CD14-positive monocyte (primary cell): ENCODE measurements around the gene ZNF524. TPM values are rescaled to one million over a fixed set of nuclear protein-coding genes. Genes with fewer than 3 reads are reported as not detected.

ENCODE experiments used
- DNase-seq, 3 donors: peaks; one replicate each; pipeline ENCODE4 v3.0.0-alpha.2; 2011 to 2022
- H2AFZ ChIP-seq: 2 replicates; pipeline ENCODE4 v1.6.0; 2012; ENCODE audit warnings: mild to moderate bottlenecking, low read depth, low read length, inconsistent platforms; ENCODE audit not compliant: insufficient read depth, poor library complexity, severe bottlenecking
- H3K27ac ChIP-seq, 2 donors: 1 replicate in 1 of 2; 2 replicates in 1 of 2; pipeline ENCODE4 v1.5.1; 2012 to 2013; ENCODE audit warnings: low read length in 2 of 2, control low read depth in 1 of 2, inconsistent platforms in 1 of 2, low read depth in 1 of 2, mild to moderate bottlenecking in 1 of 2
- H3K27me3 ChIP-seq, 2 donors: one replicate each; pipeline versions ENCODE4 v1.6.0 to v1.6.1; 2011 to 2013; ENCODE audit warnings: low read length in 2 of 2; ENCODE audit not compliant: control insufficient read depth in 2 of 2, insufficient read depth in 2 of 2
- H3K36me3 ChIP-seq, 2 donors: replicated peaks in 1 of 2; 1 replicate in 1 of 2; 2 replicates in 1 of 2; pipeline versions ENCODE4 v1.5.1 to v1.6.1; 2012 to 2013; ENCODE audit warnings: low read length in 2 of 2, control low read depth in 1 of 2, inconsistent platforms in 1 of 2, mild to moderate bottlenecking in 1 of 2; ENCODE audit not compliant: insufficient read depth in 2 of 2, control insufficient read depth in 1 of 2
- H3K4me1 ChIP-seq, 2 donors: 1 replicate in 1 of 2; 2 replicates in 1 of 2; pipeline versions ENCODE4 v1.5.1 to v1.6.1; 2012 to 2013; ENCODE audit warnings: low read length in 2 of 2, control low read depth in 1 of 2, inconsistent platforms in 1 of 2, mild to moderate bottlenecking in 1 of 2, moderate library complexity in 1 of 2; ENCODE audit not compliant: insufficient read depth in 2 of 2, control insufficient read depth in 1 of 2
- H3K4me2 ChIP-seq: replicated peaks from 2 replicates; pipeline ENCODE3; 2012; ENCODE audit warnings: low read length, moderate library complexity, mild to moderate bottlenecking; ENCODE audit not compliant: poor library complexity, severe bottlenecking; ENCODE audit errors: extremely low read depth
- H3K4me3 ChIP-seq, 3 experiments: fragments of 200-600 bp in 1 of 3; sonication (generic) in 1 of 3; replicated peaks in 1 of 3; 1 replicate in 2 of 3; 2 replicates in 1 of 3; pipeline ENCODE4 v1.5.1; 2011 to 2013; ENCODE audit warnings: low read length in 3 of 3, mild to moderate bottlenecking in 3 of 3, control low read depth in 2 of 3, low read depth in 2 of 3, inconsistent platforms in 1 of 3, moderate library complexity in 1 of 3
- H3K79me2 ChIP-seq: 2 replicates; pipeline ENCODE4 v1.6.0; 2012; ENCODE audit warnings: mild to moderate bottlenecking, control low read depth, inconsistent platforms, low read length, moderate library complexity; ENCODE audit not compliant: insufficient read depth
- H3K9ac ChIP-seq: 2 replicates; pipeline ENCODE4 v1.6.0; 2017; ENCODE audit warnings: low read length, mild to moderate bottlenecking; ENCODE audit not compliant: insufficient read depth, poor library complexity, severe bottlenecking
- H3K9me3 ChIP-seq, 2 donors: replicated peaks in 1 of 2; 1 replicate in 1 of 2; 2 replicates in 1 of 2; pipeline versions ENCODE4 v1.5.1 to v1.6.1; 2012 to 2013; ENCODE audit warnings: low read length in 2 of 2, control low read depth in 1 of 2; ENCODE audit not compliant: control insufficient read depth in 1 of 2, insufficient read depth in 1 of 2
- H4K20me1 ChIP-seq: 2 replicates; pipeline ENCODE4 v1.6.0; 2012; ENCODE audit warnings: mild to moderate bottlenecking, low read length, control low read depth, moderate library complexity; ENCODE audit not compliant: insufficient read depth
- H3K27ac Mint-ChIP-seq, 7 donors: one replicate each; pipeline ENCODE4 v1.8.0; 2020; ENCODE audit warnings: mild to moderate bottlenecking in 7 of 7, mixed read lengths in 7 of 7, moderate library complexity in 6 of 7, inconsistent platforms in 2 of 7
- H3K27me3 Mint-ChIP-seq, 3 donors: one replicate each; pipeline ENCODE4 v1.8.0; 2021 to 2022; ENCODE audit warnings: low read depth in 3 of 3, mild to moderate bottlenecking in 3 of 3, mixed read lengths in 3 of 3, moderate library complexity in 3 of 3, inconsistent platforms in 1 of 3
- H3K36me3 Mint-ChIP-seq, 2 donors: one replicate each; pipeline ENCODE4 v1.8.0; 2020; ENCODE audit warnings: mixed read lengths in 2 of 2, inconsistent platforms in 1 of 2, mild to moderate bottlenecking in 1 of 2
- H3K4me1 Mint-ChIP-seq: one replicate; pipeline ENCODE4 v1.8.0; 2020; ENCODE audit warnings: mild to moderate bottlenecking, mixed read lengths
- H3K4me3 Mint-ChIP-seq, 2 donors: one replicate each; pipeline ENCODE4 v1.8.0; 2020; ENCODE audit warnings: mild to moderate bottlenecking in 2 of 2, mixed read lengths in 2 of 2, moderate library complexity in 1 of 2
- H3K9me3 Mint-ChIP-seq, 7 donors: one replicate each; pipeline ENCODE4 v1.8.0; 2020 to 2022; ENCODE audit warnings: mixed read lengths in 7 of 7, mild to moderate bottlenecking in 6 of 7, moderate library complexity in 6 of 7, inconsistent platforms in 2 of 7
- CTCF ChIP-seq: fragments of 200-600 bp; IDR thresholded peaks from one replicate; pipeline ENCODE4 v1.8.0; 2022; ENCODE audit warnings: antibody characterized with exemption, mild to moderate bottlenecking
- WGBS: methylation state at CpG from one replicate; pipeline ENCODE4 v1.1.5; 2013; ENCODE audit warnings: missing lambda C conversion rate; ENCODE audit not compliant: insufficient coverage; 5-methylcytosine and 5-hydroxymethylcytosine counted together
- intact Hi-C, 2 donors: fragments of 100-400 bp; cut with micrococcal nuclease; formaldehyde crosslinking; loops; one replicate each; pipeline versions ENCODE4 v1.15.0 to v1.15.1; 2023
- polyA plus RNA-seq, 3 donors: library from polyadenylated mRNA; depleted of rRNA in 1 of 3; unstranded in 2 of 3; stranded (reverse) in 1 of 3; fragments of 300-500 nt in 2 of 3; fragments of >200 nt in 1 of 3; fragmentation: Illumina TruSeq in 2 of 3; gene quantifications; 1 replicate in 2 of 3; 2 replicates in 1 of 3; pipeline ENCODE4 v1.2.3, GENCODE V29; 2012 to 2021

The ZNF524 gene
- polyA plus RNA-seq, 3 donors = 27.9 to 45.7 (median 41.8) TPM

- H3K4me3 Mint-ChIP-seq = no peak overlapping the region
- Histone ChIP-seq H3K4me2 (no peak overlapping the region), H3K79me2 (peaks cover 59% of the 10 kb centered on the region), H3K9ac (no peak overlapping the region), H2AFZ (no peak overlapping the region), H3K27me3 (no peaks in the 10 kb centered on the region), H4K20me1 (peaks cover 11% of the 10 kb centered on the region), H3K27ac (no peak overlapping the region), H3K4me1 (peaks cover 34 to 57% of the 10 kb centered on the region in 2 donors), H3K4me3 (no peak overlapping the region), H3K9me3 (no peaks in the 10 kb centered on the region), H3K36me3 (peaks cover 1 to 21% of the 10 kb centered on the region in 2 donors)
- TF ChIP-seq CTCF = no peak
- H3K4me1 Mint-ChIP-seq = peaks cover 46% of the 10 kb centered on the region
- peaks cover 0 to 5% (median 0%) of the 10 kb centered on the region in 7 donors for H3K9me3 Mint-ChIP-seq
- intact Hi-C loops = loop anchor here in 1 of 2 donors (10.0 kb wide), 1 partner anchor 198 kb away; the partner anchor contains the start of gene UBE2S
- peaks cover 5 to 14% of the 10 kb centered on the region in 2 donors for H3K36me3 Mint-ChIP-seq
- no peak for DNase-seq
- H3K27ac Mint-ChIP-seq = peak overlapping the region in 2 of 7 donors; percentile 17 to 86
- no peaks in the 10 kb centered on the region for H3K27me3 Mint-ChIP-seq
- WGBS = 98% methylated on average over 51 of the region's 60 CpGs
These were observed 2.3 kb downstream of the ZNF524 start for GRCh38 chr19:55602104-55603001.

- WGBS = 96% methylated on average over 14 of the region's 21 CpGs
- Histone ChIP-seq H4K20me1 (peaks cover 15% of the 10 kb centered on the region), H3K9ac (no peak overlapping the region), H3K9me3 (no peaks in the 10 kb centered on the region), H3K4me1 (peaks cover 34 to 60% of the 10 kb centered on the region in 2 donors), H3K79me2 (peaks cover 63% of the 10 kb centered on the region), H3K4me2 (no peak overlapping the region), H2AFZ (no peak overlapping the region), H3K27me3 (no peaks in the 10 kb centered on the region), H3K27ac (no peak overlapping the region), H3K36me3 (peaks cover 0 to 25% of the 10 kb centered on the region in 2 donors), H3K4me3 (no peak overlapping the region)
- intact Hi-C loops = loop anchor here in 1 of 2 donors (10.0 kb wide), 1 partner anchor 198 kb away; the partner anchor contains the start of gene UBE2S
- Mint-ChIP-seq H3K4me1 (peaks cover 54% of the 10 kb centered on the region), H3K9me3 (peaks cover 0 to 4% (median 0%) of the 10 kb centered on the region in 7 donors), H3K36me3 (peaks cover 9 to 21% of the 10 kb centered on the region in 2 donors), H3K27me3 (no peaks in the 10 kb centered on the region), H3K4me3 (no peak overlapping the region), H3K27ac (peak overlapping the region in 3 of 7 donors; percentile 63 to 77 (median 77))
- TF ChIP-seq CTCF = no peak
- no peak for DNase-seq
These were observed 3.0 kb downstream of the ZNF524 start for GRCh38 chr19:55603115-55603514.
